22Rv1 (cell line): ENCODE data around the gene CIB4.
"Not testable (repeated sequence)": the region's sequence is repeated elsewhere in the genome, so short reads cannot be mapped to it uniquely, and the experiment has no call there.

Experiments
- H3K27ac ChIP-seq: fragments of 450-650 bp; 2 replicates; pipeline ENCODE4 v1.5.1; 2017
- ZFX ChIP-seq: fragments of 450-650 bp; IDR thresholded peaks from 2 replicates; pipeline ENCODE4 v1.6.1; 2017; ENCODE audit warnings: antibody characterized with exemption, borderline replicate concordance
- TF ChIP-seq, protein P1 (sequence below): fragments of 450-650 bp; IDR thresholded peaks from 2 replicates; pipeline ENCODE4 v1.5.1; 2017; ENCODE audit warnings: mild to moderate bottlenecking

CIB4 gene

DNA sequence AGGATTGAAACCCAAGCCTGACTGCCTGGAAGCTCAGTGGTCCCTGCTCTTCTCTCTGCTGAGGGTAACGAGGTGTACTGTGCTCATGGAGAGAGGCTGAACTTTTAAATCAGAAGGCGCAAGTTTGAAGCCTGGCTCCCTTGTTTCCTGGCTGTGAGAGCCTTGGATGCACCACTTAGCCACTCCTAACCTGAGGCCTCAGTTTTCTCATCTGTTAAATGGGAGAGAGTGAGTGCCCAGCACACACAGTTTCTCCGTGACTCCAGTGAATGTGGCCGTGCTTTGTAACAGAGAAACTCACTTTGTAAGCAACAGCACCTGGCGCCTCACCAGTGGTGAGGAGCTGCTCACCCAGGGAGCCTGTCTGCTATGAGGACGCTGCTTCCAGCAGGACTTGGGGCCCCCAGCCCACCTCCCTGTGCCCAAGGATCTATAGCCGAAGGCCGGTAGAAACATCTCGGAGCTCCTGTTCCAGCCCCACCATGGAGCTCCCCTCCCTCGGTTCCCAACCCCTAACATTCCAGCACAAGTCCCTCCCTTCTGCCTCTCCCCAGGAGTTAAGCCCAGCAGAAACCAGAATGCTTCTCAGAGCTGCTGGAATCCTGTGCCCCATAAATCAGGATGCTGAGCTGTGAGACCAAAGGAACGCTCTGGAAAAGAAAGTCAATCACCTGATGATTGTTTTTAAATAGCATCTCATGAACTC, 31.1 kb upstream of the CIB4 start:
- TF ChIP-seq, protein P1, sequence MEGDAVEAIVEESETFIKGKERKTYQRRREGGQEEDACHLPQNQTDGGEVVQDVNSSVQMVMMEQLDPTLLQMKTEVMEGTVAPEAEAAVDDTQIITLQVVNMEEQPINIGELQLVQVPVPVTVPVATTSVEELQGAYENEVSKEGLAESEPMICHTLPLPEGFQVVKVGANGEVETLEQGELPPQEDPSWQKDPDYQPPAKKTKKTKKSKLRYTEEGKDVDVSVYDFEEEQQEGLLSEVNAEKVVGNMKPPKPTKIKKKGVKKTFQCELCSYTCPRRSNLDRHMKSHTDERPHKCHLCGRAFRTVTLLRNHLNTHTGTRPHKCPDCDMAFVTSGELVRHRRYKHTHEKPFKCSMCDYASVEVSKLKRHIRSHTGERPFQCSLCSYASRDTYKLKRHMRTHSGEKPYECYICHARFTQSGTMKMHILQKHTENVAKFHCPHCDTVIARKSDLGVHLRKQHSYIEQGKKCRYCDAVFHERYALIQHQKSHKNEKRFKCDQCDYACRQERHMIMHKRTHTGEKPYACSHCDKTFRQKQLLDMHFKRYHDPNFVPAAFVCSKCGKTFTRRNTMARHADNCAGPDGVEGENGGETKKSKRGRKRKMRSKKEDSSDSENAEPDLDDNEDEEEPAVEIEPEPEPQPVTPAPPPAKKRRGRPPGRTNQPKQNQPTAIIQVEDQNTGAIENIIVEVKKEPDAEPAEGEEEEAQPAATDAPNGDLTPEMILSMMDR = no peak
- TF ChIP-seq ZFX = no peak

DNA sequence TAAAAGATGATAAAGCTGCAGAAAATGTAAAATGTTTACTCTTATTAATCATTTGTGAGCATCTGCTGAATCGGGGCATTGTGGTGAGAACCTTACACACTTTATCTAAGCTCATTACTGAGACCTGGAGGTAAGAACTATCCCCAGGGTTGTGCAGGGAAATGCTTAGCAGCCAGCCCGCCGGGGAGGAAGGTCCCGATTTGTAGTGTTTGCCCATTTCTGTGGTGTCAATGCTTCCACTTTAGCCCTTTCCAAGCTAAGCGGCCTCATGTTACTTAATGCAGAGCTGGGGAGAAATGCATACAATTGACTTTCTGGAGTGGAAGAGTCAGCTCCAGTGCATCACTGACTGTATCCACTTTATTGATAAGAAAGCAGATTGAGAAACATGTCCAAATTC, 30.5 kb upstream of the CIB4 start:
- TF ChIP-seq ZFX = no peak
- TF ChIP-seq, protein P1 = no peak
- no peak overlapping the region for H3K27ac ChIP-seq

More for the DNA sequence above, 31.1 kb upstream of the CIB4 start:
- H3K27ac ChIP-seq = no peak overlapping the region

DNA sequence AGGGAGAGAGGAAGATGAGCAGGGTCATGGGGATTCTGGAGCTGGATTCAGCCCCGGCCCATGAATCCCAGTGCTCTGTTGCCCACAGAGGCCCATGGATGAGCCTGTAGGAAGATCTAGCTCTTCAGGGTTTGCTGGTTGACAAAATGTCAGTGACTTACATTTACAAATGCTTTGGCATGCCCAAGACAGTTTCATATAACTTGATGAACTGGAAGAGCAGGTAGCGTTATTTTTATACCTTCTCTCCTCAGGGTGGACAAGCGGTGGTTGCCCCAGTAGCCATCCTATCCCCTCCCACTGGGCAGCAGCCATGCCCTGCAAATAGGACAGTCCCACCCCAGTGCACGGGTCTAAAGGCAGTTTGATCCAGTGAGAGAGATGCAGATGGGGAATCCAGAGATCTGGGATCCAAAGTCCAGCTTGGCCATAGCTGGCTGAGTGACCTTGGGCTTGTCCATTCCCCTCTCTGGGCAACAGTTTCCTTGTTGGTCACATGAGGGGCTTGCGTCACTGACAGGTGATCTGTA, 29.8 kb upstream of the CIB4 start:
- TF ChIP-seq, protein P1 = no peak
- TF ChIP-seq ZFX = no peak
- H3K27ac ChIP-seq = no peak overlapping the region

DNA sequence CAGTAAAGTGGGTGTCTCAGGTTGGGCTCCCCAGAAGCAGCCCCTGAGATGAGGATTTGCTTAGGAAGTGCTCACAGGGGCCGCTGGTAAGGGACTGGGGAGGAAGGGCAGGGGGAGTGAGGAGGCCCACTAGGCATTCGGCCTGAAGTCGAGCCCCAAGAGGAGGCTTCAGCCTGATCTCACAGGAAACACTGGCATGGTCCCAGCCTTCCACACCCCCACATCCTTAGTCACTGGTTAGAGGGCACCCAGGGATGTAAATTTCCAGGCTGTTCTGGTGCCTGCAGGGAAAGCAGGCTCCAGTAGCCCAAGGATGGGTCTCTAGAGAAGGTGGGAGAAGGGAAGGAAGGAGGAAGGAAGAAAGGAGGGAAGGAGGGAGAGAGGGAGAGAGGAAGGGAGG, 29.0 kb upstream of the CIB4 start:
- TF ChIP-seq, protein P1 = no peak
- TF ChIP-seq ZFX = no peak
- no peak overlapping the region for H3K27ac ChIP-seq

DNA sequence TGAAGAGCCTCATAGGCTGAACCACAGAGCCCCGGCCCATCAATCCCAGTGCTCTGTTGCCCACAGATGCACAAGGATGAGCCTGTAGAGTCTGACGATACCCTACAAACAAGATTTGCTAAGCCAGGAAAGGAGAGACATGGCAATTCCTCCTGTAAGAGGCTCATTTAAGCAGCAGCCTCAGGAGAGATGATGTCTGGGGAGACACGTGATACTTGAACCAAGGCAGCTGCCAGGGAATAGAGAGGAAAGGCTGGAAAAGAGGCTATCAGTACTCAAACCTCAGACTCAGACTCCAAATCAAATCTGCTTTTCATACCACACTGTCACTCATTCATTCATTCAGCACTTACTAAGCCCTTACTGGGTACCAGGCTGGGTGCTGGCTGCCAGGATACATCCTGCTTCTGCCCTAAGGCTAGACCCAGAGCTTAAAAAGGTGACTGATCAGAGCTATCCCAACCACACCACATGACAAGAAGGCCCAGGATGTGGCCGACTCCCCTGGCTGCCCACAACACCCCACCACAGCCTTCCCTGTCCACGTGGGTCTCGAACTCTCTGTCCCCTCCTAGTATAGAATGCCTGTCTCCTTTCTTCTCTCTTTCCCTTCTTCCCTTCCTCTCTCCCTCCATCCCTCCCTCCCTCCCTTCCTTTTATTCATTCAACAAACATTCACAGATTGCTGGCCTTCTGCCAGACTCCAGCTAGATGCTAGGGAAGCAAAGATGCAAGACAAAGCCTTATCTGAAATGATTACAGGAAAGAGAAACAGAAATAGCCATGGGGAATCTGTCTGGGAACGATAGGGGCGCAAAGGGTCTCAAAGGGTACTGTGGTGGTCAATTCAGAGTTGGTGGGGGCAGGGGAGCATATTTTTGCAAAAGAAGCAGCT, 27.9 kb upstream of the CIB4 start:
- no peak for TF ChIP-seq ZFX
- no peak overlapping the region for H3K27ac ChIP-seq

DNA sequence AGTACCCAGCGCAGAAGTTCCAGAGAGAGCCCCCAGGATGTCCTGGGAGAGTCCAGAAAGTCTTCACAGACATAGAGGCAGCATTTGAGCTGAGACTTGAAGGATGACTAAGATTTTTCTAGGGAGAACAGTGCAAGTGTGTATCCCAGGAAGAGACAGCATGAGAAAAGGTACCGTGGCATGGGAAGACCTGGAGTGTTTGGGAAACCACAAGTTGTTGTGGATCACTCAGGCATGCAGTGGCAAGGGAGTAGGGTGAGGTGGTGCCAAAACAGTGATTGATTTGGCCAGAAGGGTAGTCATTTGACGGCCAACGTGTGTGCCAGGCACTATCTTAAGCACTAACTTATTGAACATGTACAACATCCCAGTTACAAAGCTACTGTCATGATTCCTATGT, 26.9 kb upstream of the CIB4 start:
- no peak for TF ChIP-seq ZFX
- TF ChIP-seq, protein P1 = no peak

DNA sequence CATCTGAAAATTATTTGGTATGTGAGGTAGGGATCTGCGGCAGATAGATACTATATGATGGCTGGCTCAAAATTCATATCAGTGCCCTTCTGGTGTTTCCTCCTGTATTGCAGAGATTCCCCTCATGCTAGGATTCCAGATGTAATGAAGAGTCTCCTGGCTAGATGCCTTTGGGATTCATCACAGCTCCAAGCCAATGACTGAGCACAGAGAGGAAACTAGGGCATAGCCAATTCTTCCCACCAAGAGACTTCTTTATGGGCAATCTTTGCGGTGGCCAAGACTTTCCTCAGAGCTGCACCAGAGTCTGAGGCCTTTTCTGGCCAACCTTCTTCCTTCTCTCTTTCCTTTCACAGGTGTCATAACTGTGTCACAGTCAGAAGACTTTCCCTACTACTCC, 25.5 kb upstream of the CIB4 start:
- TF ChIP-seq, protein P1 = no peak
- TF ChIP-seq ZFX = no peak
- H3K27ac ChIP-seq = no peak overlapping the region

More for the DNA sequence above, 26.9 kb upstream of the CIB4 start:
- H3K27ac ChIP-seq = no peak overlapping the region

DNA sequence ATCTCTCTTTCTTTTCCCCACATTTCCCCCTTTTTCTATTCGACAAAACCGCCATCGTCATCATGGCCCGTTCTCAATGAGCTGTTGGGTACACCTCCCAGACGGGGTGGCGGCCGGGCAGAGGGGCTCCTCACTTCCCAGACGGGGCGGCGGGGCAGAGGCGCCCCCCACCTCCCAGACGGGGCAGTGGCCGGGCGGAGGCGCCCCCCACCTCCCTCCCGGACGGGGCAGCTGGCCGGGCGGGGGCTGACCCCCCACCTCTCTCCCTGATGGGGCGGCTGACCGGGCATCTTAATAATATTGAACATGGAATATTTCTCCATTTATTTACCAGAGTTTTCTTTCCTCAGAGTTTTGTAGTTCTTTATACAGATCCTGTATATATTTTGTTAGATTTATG, 24.1 kb upstream of the CIB4 start:
- H3K27ac ChIP-seq = not testable (repeated sequence)
